Tibial nerve (tissue), 3 donors: Measurements from ENCODE around the gene WDR43.

Source experiments
- CTCF ChIP-seq, 5 experiments: fragments of 200-600 bp in 3 of 5; fragments of 450-650 bp in 2 of 5; sonication (generic) in 3 of 5; IDR thresholded peaks; one replicate each; pipeline ENCODE4 v1.5.1; 2016 to 2019; ENCODE audit warnings: antibody characterized with exemption in 5 of 5, mild to moderate bottlenecking in 3 of 5, moderate library complexity in 2 of 5
- POLR2A ChIP-seq, 2 donors: fragments of 450-650 bp; IDR thresholded peaks; one replicate each; pipeline ENCODE4 v1.6.1; 2017; ENCODE audit warnings: antibody characterized with exemption in 2 of 2, mild to moderate bottlenecking in 2 of 2, moderate library complexity in 2 of 2

- TF ChIP-seq CTCF (IDR thresholded peaks at IDR 0.05) (no peak), POLR2A (IDR thresholded peaks at IDR 0.05) (no peak)
Measured at GRCh38 chr2:28962505-28962904, 68.0 kb downstream of the WDR43 start.
